Heart left ventricle (tissue), 13 donors: ENCODE results near the gene C17orf67.

Experiments used
- CTCF ChIP-seq, 12 donors: fragments of 200-600 bp; sonication (generic) in 4 of 12; IDR thresholded peaks; one replicate each; pipeline versions ENCODE4 v1.5.0 to v1.8.0; 2018 to 2022; ENCODE audit warnings: antibody characterized with exemption in 12 of 12, mild to moderate bottlenecking in 5 of 12
- POLR2A ChIP-seq, 2 donors: fragments of 450-650 bp; IDR thresholded peaks; one replicate each; pipeline ENCODE4 v1.6.1; 2017; ENCODE audit warnings: antibody characterized with exemption in 2 of 2, mild to moderate bottlenecking in 2 of 2, moderate library complexity in 2 of 2
- donor health status: ischemic (EF 13 %, LVEDD 7.1; RV severe dilation, severe dysfunction).
- donor health status: DM: no; HTN: yes; CAD: no.
- donor health status: DM: no; HTN: no; CAD: no.
- donor health status: ischemic (EF 25% LVEDD 6.9; RV normal size, moderate dysfunction).
- donor health status: ischemic (EF 25% LVEDD 5.7; RV mildly dilated, moderate dysfunction).
- donor health status: ischemic (EF 35%, LVEDD 5.7; RV mildly dilated, moderate dysfunction).
- donor health status: nonischemic (EF 11% LVEDD 7.7; RV severe dilation, severe dysfunction).
- donor health status: DM: yes; HTN: yes; CAD: no.
- donor health status: PGD.
- donor health status: ischemic (EF 29% LVEDD 5.4; RV normal size, mild dysfunction).
- donor health status: nonischemic (EF 23%, LVEDD 6.1; RV moderate dilation, normal function).

- peak in 1 of 2 donors; percentile 67 for TF ChIP-seq POLR2A (IDR thresholded peaks at IDR 0.05)
- no peak for TF ChIP-seq CTCF (IDR thresholded peaks at IDR 0.05)
Observed at GRCh38 chr17:56833809-56834379, at the start of gene C17orf67, which contains the start of gene DGKE.
